Measurements from ENCODE around the gene CYTL1. TPM values are rescaled to one million over a fixed set of nuclear protein-coding genes. Genes with fewer than 3 reads are reported as not detected.

The CYTL1 gene
- total RNA-seq, 2 donors from 2014 or later: 0.90 TPM; not detected in 1

DNA sequence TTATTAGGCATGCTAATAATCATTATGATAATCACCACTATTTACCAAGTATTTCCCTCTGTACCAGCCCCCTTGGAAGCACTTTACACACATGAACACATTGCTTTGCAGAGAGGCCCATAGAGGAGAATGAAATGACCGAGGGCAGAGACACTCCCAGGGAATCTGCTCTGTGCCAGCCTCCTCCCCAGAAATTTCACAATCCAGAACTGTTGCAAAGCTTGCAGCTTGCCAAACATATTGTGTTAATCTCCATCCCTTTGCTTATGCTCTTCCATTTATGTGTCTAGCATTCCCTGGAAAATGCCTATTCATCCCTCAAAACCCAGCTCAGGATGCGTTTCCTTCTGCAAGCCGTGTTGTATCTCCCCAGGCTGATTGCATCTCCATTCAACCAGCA, 37.8 kb downstream of the CYTL1 start:
- no peak overlapping the region for H3K9ac ChIP-seq (ENCODE audit: low read depth in 2 of 2, low read length in 2 of 2)
- DNase-seq: no peak
- TF ChIP-seq, protein P1, sequence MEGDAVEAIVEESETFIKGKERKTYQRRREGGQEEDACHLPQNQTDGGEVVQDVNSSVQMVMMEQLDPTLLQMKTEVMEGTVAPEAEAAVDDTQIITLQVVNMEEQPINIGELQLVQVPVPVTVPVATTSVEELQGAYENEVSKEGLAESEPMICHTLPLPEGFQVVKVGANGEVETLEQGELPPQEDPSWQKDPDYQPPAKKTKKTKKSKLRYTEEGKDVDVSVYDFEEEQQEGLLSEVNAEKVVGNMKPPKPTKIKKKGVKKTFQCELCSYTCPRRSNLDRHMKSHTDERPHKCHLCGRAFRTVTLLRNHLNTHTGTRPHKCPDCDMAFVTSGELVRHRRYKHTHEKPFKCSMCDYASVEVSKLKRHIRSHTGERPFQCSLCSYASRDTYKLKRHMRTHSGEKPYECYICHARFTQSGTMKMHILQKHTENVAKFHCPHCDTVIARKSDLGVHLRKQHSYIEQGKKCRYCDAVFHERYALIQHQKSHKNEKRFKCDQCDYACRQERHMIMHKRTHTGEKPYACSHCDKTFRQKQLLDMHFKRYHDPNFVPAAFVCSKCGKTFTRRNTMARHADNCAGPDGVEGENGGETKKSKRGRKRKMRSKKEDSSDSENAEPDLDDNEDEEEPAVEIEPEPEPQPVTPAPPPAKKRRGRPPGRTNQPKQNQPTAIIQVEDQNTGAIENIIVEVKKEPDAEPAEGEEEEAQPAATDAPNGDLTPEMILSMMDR (IDR thresholded peaks at IDR 0.05): no peak
- H3K27me3 ChIP-seq: no peaks in the 10 kb centered on the region
- no peak overlapping the region for H3K4me3 ChIP-seq
- H3K36me3 ChIP-seq: no peaks in the 10 kb centered on the region
- no peaks in the 10 kb centered on the region for H3K4me1 ChIP-seq
- H3K27ac ChIP-seq: no peak overlapping the region
- H3K9me3 ChIP-seq: no peaks in the 10 kb centered on the region
- intact Hi-C loops (cut with DNase I): no loop called here

DNA sequence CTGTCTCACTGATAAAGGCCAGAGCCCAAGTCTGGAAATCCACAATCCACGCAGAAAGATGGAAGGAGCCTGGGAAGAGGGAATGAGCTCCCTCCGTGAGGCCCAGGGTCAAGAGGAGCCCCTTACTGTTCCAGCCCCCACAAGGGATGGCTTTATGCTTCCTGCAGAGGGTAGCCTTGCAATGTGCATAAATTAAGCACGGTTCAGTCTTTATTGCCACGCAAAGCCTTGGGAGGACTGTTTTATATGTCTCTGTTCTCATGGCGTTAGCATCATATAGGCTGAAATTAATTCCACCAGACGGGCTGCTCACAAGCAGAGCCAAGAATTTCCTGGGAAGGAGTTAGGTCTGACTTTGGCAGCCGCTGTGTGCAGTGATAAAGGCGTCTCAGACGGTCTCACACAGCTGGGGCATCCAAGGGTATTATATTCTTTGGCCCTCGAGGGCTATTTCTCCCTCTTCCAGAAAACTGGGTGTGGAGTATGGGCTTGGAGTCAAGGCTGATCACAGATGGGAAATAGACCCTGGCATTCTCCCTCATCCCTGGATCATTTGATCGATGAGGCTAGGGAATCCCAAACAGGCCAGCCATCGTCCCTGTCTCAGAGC, 38.5 kb downstream of the CYTL1 start:
- Histone ChIP-seq H3K9ac (ENCODE audit: low read depth in 2 of 2, low read length in 2 of 2) (no peak overlapping the region), H3K27ac (no peak overlapping the region), H3K4me3 (no peak overlapping the region), H3K9me3 (no peaks in the 10 kb centered on the region), H3K4me1 (no peaks in the 10 kb centered on the region), H3K27me3 (no peaks in the 10 kb centered on the region), H3K36me3 (no peaks in the 10 kb centered on the region)
- intact Hi-C loops (cut with DNase I): no loop called here
- TF ChIP-seq, protein P1 (IDR thresholded peaks at IDR 0.05): no peak
- no peak for DNase-seq

DNA sequence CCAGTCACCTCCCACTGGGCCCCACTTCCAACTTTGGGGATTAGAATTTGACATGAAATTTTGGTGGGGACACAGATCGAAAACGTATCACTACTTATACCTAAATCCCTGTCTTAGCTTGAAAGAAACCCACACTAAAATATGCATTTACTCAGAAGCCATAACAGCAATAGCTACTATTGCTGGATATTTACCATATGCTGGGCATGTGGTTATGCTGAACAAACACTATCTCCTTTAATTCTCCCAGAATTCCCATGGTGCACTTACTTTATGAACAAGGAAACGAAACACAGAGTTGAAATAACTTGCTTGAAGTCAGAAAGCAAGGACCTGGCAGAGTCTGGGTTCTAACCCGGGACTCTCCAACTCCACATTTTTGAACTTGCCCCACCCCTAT, 39.3 kb downstream of the CYTL1 start:
- H3K27ac ChIP-seq: no peak overlapping the region
- intact Hi-C loops (cut with DNase I): no loop called here
- no peaks in the 10 kb centered on the region for H3K27me3 ChIP-seq
- H3K36me3 ChIP-seq: no peaks in the 10 kb centered on the region
- no peaks in the 10 kb centered on the region for H3K4me1 ChIP-seq
- H3K9me3 ChIP-seq: no peaks in the 10 kb centered on the region
- H3K9ac ChIP-seq (ENCODE audit: low read depth in 2 of 2, low read length in 2 of 2): no peak overlapping the region
- no peak overlapping the region for H3K4me3 ChIP-seq
- TF ChIP-seq, protein P1 (IDR thresholded peaks at IDR 0.05): no peak
- DNase-seq: no peak

DNA sequence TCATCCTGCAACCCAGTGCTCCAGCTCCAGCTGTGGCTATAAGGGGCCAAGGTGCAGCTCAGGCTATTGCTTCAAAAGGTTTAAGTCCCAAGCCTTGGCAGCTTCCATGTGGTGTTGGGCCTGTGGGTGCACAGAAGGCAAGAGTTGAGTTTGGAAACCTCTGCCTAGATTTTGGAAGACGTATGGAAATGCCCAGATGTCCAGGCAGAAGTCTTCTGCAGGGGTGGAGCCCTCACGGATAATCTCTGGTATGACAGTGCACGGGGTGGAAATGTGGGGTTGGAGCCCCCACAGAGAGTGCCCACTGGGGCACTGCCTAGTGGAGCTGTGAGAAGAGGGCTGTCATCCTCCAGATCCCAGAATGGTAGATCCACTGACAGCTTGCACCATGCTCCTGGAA, 44.5 kb downstream of the CYTL1 start:
- H3K4me3 ChIP-seq: no peak overlapping the region
- no peaks in the 10 kb centered on the region for H3K36me3 ChIP-seq
- intact Hi-C loops (cut with DNase I): no loop called here
- DNase-seq: no peak
- TF ChIP-seq, protein P1 (IDR thresholded peaks at IDR 0.05): no peak
- H3K9ac ChIP-seq (ENCODE audit: low read depth in 2 of 2, low read length in 2 of 2): no peak overlapping the region
- no peaks in the 10 kb centered on the region for H3K27me3 ChIP-seq
- no peaks in the 10 kb centered on the region for H3K9me3 ChIP-seq
- no peak overlapping the region for H3K27ac ChIP-seq
- no peaks in the 10 kb centered on the region for H3K4me1 ChIP-seq

DNA sequence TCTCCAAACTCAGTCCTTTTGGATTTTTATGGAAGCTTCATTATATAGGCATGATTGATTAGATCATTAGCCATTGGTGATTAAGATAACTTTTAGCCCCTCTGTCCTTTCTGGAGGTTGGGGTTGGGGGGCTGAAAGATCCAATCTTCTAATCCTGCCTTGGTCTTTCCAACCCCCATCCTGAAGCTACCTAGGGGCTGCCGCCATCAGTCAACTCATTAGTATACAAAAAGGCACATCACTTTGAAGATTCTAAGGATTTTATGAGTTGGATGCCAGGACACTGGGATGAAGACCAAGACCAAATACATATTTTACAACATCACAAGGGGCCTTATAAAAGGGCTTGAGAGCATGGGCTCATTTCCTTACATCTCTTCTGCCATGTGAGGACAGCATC, 47.5 kb downstream of the CYTL1 start:
- no peaks in the 10 kb centered on the region for H3K27me3 ChIP-seq
- no peak overlapping the region for H3K27ac ChIP-seq
- no peaks in the 10 kb centered on the region for H3K4me1 ChIP-seq
- intact Hi-C loops (cut with DNase I): no loop called here
- H3K4me3 ChIP-seq: no peak overlapping the region
- no peak overlapping the region for H3K9ac ChIP-seq (ENCODE audit: low read depth in 2 of 2, low read length in 2 of 2)
- no peak for DNase-seq
- TF ChIP-seq, protein P1 (IDR thresholded peaks at IDR 0.05): no peak
- H3K36me3 ChIP-seq: no peaks in the 10 kb centered on the region
- H3K9me3 ChIP-seq: no peaks in the 10 kb centered on the region
